CD14-positive monocyte (primary cell): ENCODE data around the gene PARD6B. TPM values are rescaled to one million over a fixed set of nuclear protein-coding genes. Genes with fewer than 3 reads are reported as not detected.

Experiments used
- DNase-seq, 3 donors: peaks; one replicate each; pipeline ENCODE4 v3.0.0-alpha.2; 2011 to 2022
- H2AFZ ChIP-seq: 2 replicates; pipeline ENCODE4 v1.6.0; 2012; ENCODE audit warnings: mild to moderate bottlenecking, low read depth, low read length, inconsistent platforms; ENCODE audit not compliant: insufficient read depth, poor library complexity, severe bottlenecking
- H3K27ac ChIP-seq, 2 donors: 1 replicate in 1 of 2; 2 replicates in 1 of 2; pipeline ENCODE4 v1.5.1; 2012 to 2013; ENCODE audit warnings: low read length in 2 of 2, control low read depth in 1 of 2, inconsistent platforms in 1 of 2, low read depth in 1 of 2, mild to moderate bottlenecking in 1 of 2
- H3K27me3 ChIP-seq, 2 donors: one replicate each; pipeline versions ENCODE4 v1.6.0 to v1.6.1; 2011 to 2013; ENCODE audit warnings: low read length in 2 of 2; ENCODE audit not compliant: control insufficient read depth in 2 of 2, insufficient read depth in 2 of 2
- H3K36me3 ChIP-seq, 2 donors: replicated peaks in 1 of 2; 1 replicate in 1 of 2; 2 replicates in 1 of 2; pipeline versions ENCODE4 v1.5.1 to v1.6.1; 2012 to 2013; ENCODE audit warnings: low read length in 2 of 2, control low read depth in 1 of 2, inconsistent platforms in 1 of 2, mild to moderate bottlenecking in 1 of 2; ENCODE audit not compliant: insufficient read depth in 2 of 2, control insufficient read depth in 1 of 2
- H3K4me1 ChIP-seq, 2 donors: 1 replicate in 1 of 2; 2 replicates in 1 of 2; pipeline versions ENCODE4 v1.5.1 to v1.6.1; 2012 to 2013; ENCODE audit warnings: low read length in 2 of 2, control low read depth in 1 of 2, inconsistent platforms in 1 of 2, mild to moderate bottlenecking in 1 of 2, moderate library complexity in 1 of 2; ENCODE audit not compliant: insufficient read depth in 2 of 2, control insufficient read depth in 1 of 2
- H3K4me2 ChIP-seq: replicated peaks from 2 replicates; pipeline ENCODE3; 2012; ENCODE audit warnings: low read length, moderate library complexity, mild to moderate bottlenecking; ENCODE audit not compliant: poor library complexity, severe bottlenecking; ENCODE audit errors: extremely low read depth
- H3K4me3 ChIP-seq, 3 experiments: fragments of 200-600 bp in 1 of 3; sonication (generic) in 1 of 3; replicated peaks in 1 of 3; 1 replicate in 2 of 3; 2 replicates in 1 of 3; pipeline ENCODE4 v1.5.1; 2011 to 2013; ENCODE audit warnings: low read length in 3 of 3, mild to moderate bottlenecking in 3 of 3, control low read depth in 2 of 3, low read depth in 2 of 3, inconsistent platforms in 1 of 3, moderate library complexity in 1 of 3
- H3K79me2 ChIP-seq: 2 replicates; pipeline ENCODE4 v1.6.0; 2012; ENCODE audit warnings: mild to moderate bottlenecking, control low read depth, inconsistent platforms, low read length, moderate library complexity; ENCODE audit not compliant: insufficient read depth
- H3K9ac ChIP-seq: 2 replicates; pipeline ENCODE4 v1.6.0; 2017; ENCODE audit warnings: low read length, mild to moderate bottlenecking; ENCODE audit not compliant: insufficient read depth, poor library complexity, severe bottlenecking
- H3K9me3 ChIP-seq, 2 donors: replicated peaks in 1 of 2; 1 replicate in 1 of 2; 2 replicates in 1 of 2; pipeline versions ENCODE4 v1.5.1 to v1.6.1; 2012 to 2013; ENCODE audit warnings: low read length in 2 of 2, control low read depth in 1 of 2; ENCODE audit not compliant: control insufficient read depth in 1 of 2, insufficient read depth in 1 of 2
- H4K20me1 ChIP-seq: 2 replicates; pipeline ENCODE4 v1.6.0; 2012; ENCODE audit warnings: mild to moderate bottlenecking, low read length, control low read depth, moderate library complexity; ENCODE audit not compliant: insufficient read depth
- H3K27ac Mint-ChIP-seq, 7 donors: one replicate each; pipeline ENCODE4 v1.8.0; 2020; ENCODE audit warnings: mild to moderate bottlenecking in 7 of 7, mixed read lengths in 7 of 7, moderate library complexity in 6 of 7, inconsistent platforms in 2 of 7
- H3K27me3 Mint-ChIP-seq, 3 donors: one replicate each; pipeline ENCODE4 v1.8.0; 2021 to 2022; ENCODE audit warnings: low read depth in 3 of 3, mild to moderate bottlenecking in 3 of 3, mixed read lengths in 3 of 3, moderate library complexity in 3 of 3, inconsistent platforms in 1 of 3
- H3K36me3 Mint-ChIP-seq, 2 donors: one replicate each; pipeline ENCODE4 v1.8.0; 2020; ENCODE audit warnings: mixed read lengths in 2 of 2, inconsistent platforms in 1 of 2, mild to moderate bottlenecking in 1 of 2
- H3K4me1 Mint-ChIP-seq: one replicate; pipeline ENCODE4 v1.8.0; 2020; ENCODE audit warnings: mild to moderate bottlenecking, mixed read lengths
- H3K4me3 Mint-ChIP-seq, 2 donors: one replicate each; pipeline ENCODE4 v1.8.0; 2020; ENCODE audit warnings: mild to moderate bottlenecking in 2 of 2, mixed read lengths in 2 of 2, moderate library complexity in 1 of 2
- H3K9me3 Mint-ChIP-seq, 7 donors: one replicate each; pipeline ENCODE4 v1.8.0; 2020 to 2022; ENCODE audit warnings: mixed read lengths in 7 of 7, mild to moderate bottlenecking in 6 of 7, moderate library complexity in 6 of 7, inconsistent platforms in 2 of 7
- WGBS: methylation state at CpG from one replicate; pipeline ENCODE4 v1.1.5; 2013; ENCODE audit warnings: missing lambda C conversion rate; ENCODE audit not compliant: insufficient coverage; 5-methylcytosine and 5-hydroxymethylcytosine counted together
- intact Hi-C, 2 donors: fragments of 100-400 bp; cut with micrococcal nuclease; formaldehyde crosslinking; loops; one replicate each; pipeline versions ENCODE4 v1.15.0 to v1.15.1; 2023
- polyA plus RNA-seq, 3 donors: library from polyadenylated mRNA; depleted of rRNA in 1 of 3; unstranded in 2 of 3; stranded (reverse) in 1 of 3; fragments of 300-500 nt in 2 of 3; fragments of >200 nt in 1 of 3; fragmentation: Illumina TruSeq in 2 of 3; gene quantifications; 1 replicate in 2 of 3; 2 replicates in 1 of 3; pipeline ENCODE4 v1.2.3, GENCODE V29; 2012 to 2021
- TF ChIP-seq, protein P1 (sequence below): fragments of 200-600 bp; IDR thresholded peaks from one replicate; pipeline ENCODE4 v1.8.0; 2022; ENCODE audit warnings: antibody characterized with exemption, mild to moderate bottlenecking

PARD6B gene
- polyA plus RNA-seq, 3 donors: 0.04 to 0.13 (median 0.13) TPM

DNA sequence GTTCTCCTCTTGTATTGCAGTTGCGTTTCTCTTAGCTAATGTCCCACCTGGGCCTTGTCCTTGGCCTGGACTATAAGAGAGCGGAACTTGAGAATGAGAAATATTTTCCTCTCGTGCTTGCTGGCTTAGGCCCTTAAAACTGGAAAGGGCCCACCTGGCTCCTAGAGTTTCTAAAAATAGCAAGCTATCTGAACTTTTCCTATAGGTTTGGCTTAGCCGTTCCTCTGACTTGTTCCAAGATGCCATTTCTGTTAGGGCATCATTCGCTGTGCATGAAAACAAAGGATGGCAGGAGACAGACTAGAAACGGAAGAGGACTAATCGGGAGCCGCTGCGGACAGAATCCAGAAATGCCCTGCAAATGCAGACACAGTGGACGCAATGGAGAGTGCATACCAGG, 44.6 kb upstream of the PARD6B start:
- H3K9ac ChIP-seq: no peak overlapping the region
- peaks cover 0 to 7% of the 10 kb centered on the region in 2 donors for H3K9me3 ChIP-seq
- H3K27me3 Mint-ChIP-seq: peaks cover 34 to 41% (median 39%) of the 10 kb centered on the region in 3 donors
- no peak overlapping the region for H3K27ac ChIP-seq
- no peaks in the 10 kb centered on the region for H3K36me3 ChIP-seq
- peaks cover 0 to 8% (median 4%) of the 10 kb centered on the region in 7 donors for H3K9me3 Mint-ChIP-seq
- peaks cover 10% of the 10 kb centered on the region for H3K4me1 Mint-ChIP-seq
- H3K4me3 Mint-ChIP-seq: no peak overlapping the region
- peaks cover 23 to 29% of the 10 kb centered on the region in 2 donors for H3K27me3 ChIP-seq
- intact Hi-C loops: no loop called here
- no peak overlapping the region for H3K4me2 ChIP-seq
- H4K20me1 ChIP-seq: no peaks in the 10 kb centered on the region
- no peaks in the 10 kb centered on the region for H3K4me1 ChIP-seq
- no peak for DNase-seq
- 99% methylated on average over 7 of the region's 10 CpGs for WGBS
- no peak overlapping the region for H2AFZ ChIP-seq
- TF ChIP-seq, protein P1, sequence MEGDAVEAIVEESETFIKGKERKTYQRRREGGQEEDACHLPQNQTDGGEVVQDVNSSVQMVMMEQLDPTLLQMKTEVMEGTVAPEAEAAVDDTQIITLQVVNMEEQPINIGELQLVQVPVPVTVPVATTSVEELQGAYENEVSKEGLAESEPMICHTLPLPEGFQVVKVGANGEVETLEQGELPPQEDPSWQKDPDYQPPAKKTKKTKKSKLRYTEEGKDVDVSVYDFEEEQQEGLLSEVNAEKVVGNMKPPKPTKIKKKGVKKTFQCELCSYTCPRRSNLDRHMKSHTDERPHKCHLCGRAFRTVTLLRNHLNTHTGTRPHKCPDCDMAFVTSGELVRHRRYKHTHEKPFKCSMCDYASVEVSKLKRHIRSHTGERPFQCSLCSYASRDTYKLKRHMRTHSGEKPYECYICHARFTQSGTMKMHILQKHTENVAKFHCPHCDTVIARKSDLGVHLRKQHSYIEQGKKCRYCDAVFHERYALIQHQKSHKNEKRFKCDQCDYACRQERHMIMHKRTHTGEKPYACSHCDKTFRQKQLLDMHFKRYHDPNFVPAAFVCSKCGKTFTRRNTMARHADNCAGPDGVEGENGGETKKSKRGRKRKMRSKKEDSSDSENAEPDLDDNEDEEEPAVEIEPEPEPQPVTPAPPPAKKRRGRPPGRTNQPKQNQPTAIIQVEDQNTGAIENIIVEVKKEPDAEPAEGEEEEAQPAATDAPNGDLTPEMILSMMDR: no peak
- H3K27ac Mint-ChIP-seq: peak overlapping the region in 1 of 7 donors; percentile 40
- H3K36me3 Mint-ChIP-seq: no peaks in the 10 kb centered on the region
- no peak overlapping the region for H3K4me3 ChIP-seq
- H3K79me2 ChIP-seq: no peaks in the 10 kb centered on the region

DNA sequence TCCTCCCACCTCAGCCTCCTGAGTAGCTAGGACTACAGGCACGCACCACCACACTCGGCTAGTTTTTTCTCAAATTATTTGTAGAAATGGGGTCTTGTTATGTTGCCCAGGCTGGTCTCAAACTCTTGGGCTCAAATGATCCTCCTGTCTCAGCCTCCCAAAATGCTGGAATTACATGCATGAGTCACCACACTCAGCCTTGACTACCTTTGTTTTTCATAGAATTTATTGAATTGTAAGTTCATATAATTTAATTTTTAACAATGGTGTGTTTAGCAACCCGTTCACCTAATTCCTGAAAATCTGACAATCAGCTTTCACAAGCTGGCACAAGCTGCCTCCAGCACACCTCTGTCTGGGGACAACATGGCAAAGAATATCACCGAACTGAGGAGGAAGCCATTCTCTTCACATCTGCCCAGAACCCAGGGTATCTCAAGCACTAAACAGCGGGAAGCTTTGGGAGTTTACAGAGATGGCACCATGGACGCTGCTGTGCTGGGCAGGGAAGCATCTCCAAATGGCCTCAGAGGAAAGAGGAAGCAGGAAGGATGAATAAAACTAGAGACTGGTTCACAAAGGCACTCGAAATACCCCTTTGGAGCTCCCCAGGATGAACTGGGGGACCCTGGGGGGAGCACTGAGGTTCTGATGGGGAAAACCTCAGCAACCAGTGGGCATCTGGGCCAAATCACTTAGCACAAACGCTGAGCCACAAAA, 43.0 kb upstream of the PARD6B start:
- Mint-ChIP-seq H3K27me3 (peaks cover 49 to 52% (median 51%) of the 10 kb centered on the region in 3 donors), H3K36me3 (peaks cover 0 to 1% of the 10 kb centered on the region in 2 donors), H3K27ac (no peak overlapping the region), H3K4me1 (peaks cover 10% of the 10 kb centered on the region), H3K4me3 (no peak overlapping the region), H3K9me3 (peaks cover 0 to 11% (median 4%) of the 10 kb centered on the region in 7 donors)
- 67% methylated on average over 1 of the region's 8 CpGs for WGBS
- no peak overlapping the region for H3K27ac ChIP-seq
- H4K20me1 ChIP-seq: no peaks in the 10 kb centered on the region
- peaks cover 0 to 7% of the 10 kb centered on the region in 2 donors for H3K9me3 ChIP-seq
- H3K4me3 ChIP-seq: no peak overlapping the region
- H3K4me1 ChIP-seq: no peaks in the 10 kb centered on the region
- DNase-seq: no peak
- TF ChIP-seq, protein P1: no peak
- no peaks in the 10 kb centered on the region for H3K79me2 ChIP-seq
- no peak overlapping the region for H3K4me2 ChIP-seq
- H2AFZ ChIP-seq: no peak overlapping the region
- no peak overlapping the region for H3K9ac ChIP-seq
- H3K36me3 ChIP-seq: no peaks in the 10 kb centered on the region
- intact Hi-C loops: no loop called here
- peaks cover 36 to 44% of the 10 kb centered on the region in 2 donors for H3K27me3 ChIP-seq
